Neutrophil (primary cell): Measurements from ENCODE around the gene CALN1.

Experiments
- H3K27ac ChIP-seq: fragments of 200-600 bp; sonication (generic); 2 replicates; pipeline ENCODE4 v1.5.1; 2016; ENCODE audit warnings: mild to moderate bottlenecking, moderate library complexity
- H3K27me3 ChIP-seq: fragments of 200-600 bp; sonication (generic); 2 replicates; pipeline ENCODE4 v1.6.0; 2016; ENCODE audit warnings: mild to moderate bottlenecking
- H3K36me3 ChIP-seq: fragments of 200-600 bp; sonication (generic); 2 replicates; pipeline ENCODE4 v1.5.1; 2017
- H3K4me1 ChIP-seq, 2 experiments: fragments of 200-600 bp in 1 of 2; sonication (generic) in 1 of 2; 1 replicate in 1 of 2; 2 replicates in 1 of 2; pipeline versions ENCODE4 v1.5.1 to v1.6.1; 2013 to 2016; ENCODE audit warnings: low read depth in 1 of 2, low read length in 1 of 2, mild to moderate bottlenecking in 1 of 2, moderate library complexity in 1 of 2; ENCODE audit not compliant: control insufficient read depth in 1 of 2, insufficient read depth in 1 of 2
- H3K4me3 ChIP-seq, 2 experiments: fragments of 200-600 bp in 1 of 2; sonication (generic) in 1 of 2; 1 replicate in 1 of 2; 2 replicates in 1 of 2; pipeline ENCODE4 v1.5.1; 2013 to 2016; ENCODE audit warnings: low read depth in 1 of 2, low read length in 1 of 2, mild to moderate bottlenecking in 1 of 2, moderate library complexity in 1 of 2
- H3K9me3 ChIP-seq: fragments of 200-600 bp; sonication (generic); 2 replicates; pipeline ENCODE4 v1.5.1; 2016
- CTCF ChIP-seq: fragments of 200-600 bp; sonication (generic); IDR thresholded peaks from 2 replicates; pipeline ENCODE4 v1.5.1; 2016; ENCODE audit warnings: antibody characterized with exemption

The CALN1 gene

DNA sequence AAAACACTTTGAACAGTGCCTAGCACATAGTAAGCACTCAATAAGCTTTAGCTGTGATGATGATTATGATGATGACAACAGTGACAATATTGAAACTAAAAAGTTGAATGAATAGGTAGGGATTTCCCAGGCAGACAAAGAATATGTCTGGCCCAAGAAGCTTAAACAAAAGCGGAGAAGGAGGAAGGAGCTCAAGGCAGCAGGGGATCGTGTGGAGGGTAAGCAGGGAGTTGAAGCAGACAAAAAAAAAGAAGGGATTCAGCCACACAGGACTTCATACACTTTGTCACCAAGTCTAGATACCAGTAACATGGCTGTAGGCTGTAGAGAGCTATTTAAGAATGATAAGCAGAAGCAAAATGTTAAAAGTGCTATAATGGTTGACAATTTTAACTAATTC lies 144.0 kb downstream of the CALN1 start:
- no peaks in the 10 kb centered on the region for H3K9me3 ChIP-seq
- H3K36me3 ChIP-seq, result no peaks in the 10 kb centered on the region
- no peak overlapping the region for H3K4me3 ChIP-seq
- no peak for TF ChIP-seq CTCF
- H3K4me1 ChIP-seq, result no peaks in the 10 kb centered on the region
- no peak overlapping the region for H3K27ac ChIP-seq
- H3K27me3 ChIP-seq, result no peaks in the 10 kb centered on the region

GRCh38 chr7:72267291-72267800 lies 144.8 kb downstream of the CALN1 start:
- Histone ChIP-seq H3K4me3 (no peak overlapping the region), H3K27ac (no peak overlapping the region), H3K9me3 (no peaks in the 10 kb centered on the region), H3K27me3 (no peaks in the 10 kb centered on the region), H3K4me1 (no peaks in the 10 kb centered on the region), H3K36me3 (no peaks in the 10 kb centered on the region)
- no peak for TF ChIP-seq CTCF

- Histone ChIP-seq H3K9me3 (no peaks in the 10 kb centered on the region), H3K4me3 (no peak overlapping the region), H3K36me3 (no peaks in the 10 kb centered on the region), H3K27ac (no peak overlapping the region), H3K27me3 (no peaks in the 10 kb centered on the region), H3K4me1 (no peaks in the 10 kb centered on the region)
- no peak for TF ChIP-seq CTCF
Measured at GRCh38 chr7:72266771-72267170, 145.4 kb downstream of the CALN1 start.

GRCh38 chr7:72265071-72265904 lies 146.8 kb downstream of the CALN1 start:
- Histone ChIP-seq H3K36me3 (no peaks in the 10 kb centered on the region), H3K4me3 (no peak overlapping the region), H3K27me3 (no peaks in the 10 kb centered on the region), H3K4me1 (no peaks in the 10 kb centered on the region), H3K27ac (no peak overlapping the region), H3K9me3 (no peaks in the 10 kb centered on the region)
- TF ChIP-seq CTCF, result no peak

- no peak for TF ChIP-seq CTCF
- no peak overlapping the region for H3K27ac ChIP-seq
- no peaks in the 10 kb centered on the region for H3K4me1 ChIP-seq
- no peaks in the 10 kb centered on the region for H3K27me3 ChIP-seq
- no peaks in the 10 kb centered on the region for H3K36me3 ChIP-seq
- H3K4me3 ChIP-seq, result no peak overlapping the region
- H3K9me3 ChIP-seq, result no peaks in the 10 kb centered on the region
Measured at GRCh38 chr7:72260406-72260805, 151.7 kb downstream of the CALN1 start.
